HG03175 (cell line): ENCODE measurements around the gene OR10S1.
"Not testable (repeated sequence)": the region's sequence is repeated elsewhere in the genome, so short reads cannot be mapped to it uniquely, and the experiment has no call there.

ENCODE experiments used
- ATAC-seq: cut with Tn5 transposase; IDR thresholded peaks from one replicate; pipeline ENCODE4 v1.9.1; 2021; ENCODE audit warnings: mild to moderate bottlenecking, moderate library complexity; ENCODE audit not compliant: unreplicated experiment

The OR10S1 gene, protein sequence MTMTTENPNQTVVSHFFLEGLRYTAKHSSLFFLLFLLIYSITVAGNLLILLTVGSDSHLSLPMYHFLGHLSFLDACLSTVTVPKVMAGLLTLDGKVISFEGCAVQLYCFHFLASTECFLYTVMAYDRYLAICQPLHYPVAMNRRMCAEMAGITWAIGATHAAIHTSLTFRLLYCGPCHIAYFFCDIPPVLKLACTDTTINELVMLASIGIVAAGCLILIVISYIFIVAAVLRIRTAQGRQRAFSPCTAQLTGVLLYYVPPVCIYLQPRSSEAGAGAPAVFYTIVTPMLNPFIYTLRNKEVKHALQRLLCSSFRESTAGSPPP

DNA sequence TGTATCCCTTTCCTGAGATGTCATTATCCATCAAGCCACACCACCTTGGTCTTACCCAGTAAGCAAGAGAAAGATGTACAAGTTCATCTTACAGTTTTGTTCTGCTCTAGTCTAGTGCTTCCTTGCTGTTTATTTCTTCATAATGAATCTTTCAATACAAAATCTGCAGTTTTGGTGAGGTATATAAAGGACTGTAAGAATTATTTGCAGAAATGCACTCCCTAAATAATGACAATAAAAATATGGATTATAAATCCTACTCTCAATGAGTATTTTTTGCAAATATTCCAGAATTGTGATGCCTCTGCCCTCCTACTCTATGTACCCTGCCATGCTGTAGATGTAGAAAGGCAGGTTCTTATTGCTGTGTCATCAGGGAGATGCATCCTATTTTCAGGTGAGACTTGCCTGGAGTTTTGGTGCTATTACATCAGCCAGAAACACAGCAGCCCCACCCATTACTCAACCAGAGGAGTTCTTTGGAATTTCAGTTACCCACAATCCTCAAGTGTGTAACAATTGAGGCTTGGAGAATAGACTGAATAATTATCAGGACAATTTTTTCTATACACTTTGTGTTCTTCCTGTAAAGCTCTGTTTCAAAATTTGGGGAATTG is at the start of gene OR10S1:
Gene OR10S1 (minus strand): TSS at position 51 of the 617 bp plus-strand sequence. CDS start 117 bp downstream, outside the sequence.
- ATAC-seq: no peak

DNA sequence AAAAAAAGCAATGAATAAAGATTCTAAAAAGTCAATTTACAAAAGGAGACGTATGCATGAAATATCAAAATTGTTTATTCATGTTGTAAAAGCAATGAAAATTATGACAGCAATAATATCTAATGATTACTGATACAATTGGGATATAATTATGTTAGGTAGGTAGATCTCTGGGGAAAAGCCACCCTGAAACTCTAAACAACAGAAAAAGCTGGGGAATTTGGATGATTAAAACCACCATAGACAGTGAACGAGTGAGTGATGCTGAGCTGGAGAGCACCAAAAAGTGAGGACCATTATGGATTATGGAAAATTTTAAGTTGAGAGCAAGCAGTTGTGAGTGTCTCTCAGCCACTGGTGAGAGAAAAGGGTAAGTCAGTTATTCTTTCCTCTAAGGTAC is 48.9 kb upstream of the OR10S1 start, which contains the start of gene OR10G8:
Gene OR10G8 (plus strand): TSS at position 301 of the 400 bp plus-strand sequence. CDS start 2,825 bp downstream, outside the sequence.
- no peak for ATAC-seq

DNA sequence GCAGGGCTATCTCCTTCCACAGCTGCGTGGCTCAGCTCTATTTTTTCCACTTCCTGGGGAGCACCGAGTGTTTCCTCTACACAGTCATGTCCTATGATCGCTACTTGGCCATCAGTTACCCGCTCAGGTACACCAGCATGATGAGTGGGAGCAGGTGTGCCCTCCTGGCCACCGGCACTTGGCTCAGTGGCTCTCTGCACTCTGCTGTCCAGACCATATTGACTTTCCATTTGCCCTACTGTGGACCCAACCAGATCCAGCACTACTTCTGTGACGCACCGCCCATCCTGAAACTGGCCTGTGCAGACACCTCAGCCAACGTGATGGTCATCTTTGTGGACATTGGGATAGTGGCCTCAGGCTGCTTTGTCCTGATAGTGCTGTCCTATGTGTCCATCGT is 38.3 kb upstream of the OR10S1 start:
- ATAC-seq: not testable (repeated sequence)

DNA sequence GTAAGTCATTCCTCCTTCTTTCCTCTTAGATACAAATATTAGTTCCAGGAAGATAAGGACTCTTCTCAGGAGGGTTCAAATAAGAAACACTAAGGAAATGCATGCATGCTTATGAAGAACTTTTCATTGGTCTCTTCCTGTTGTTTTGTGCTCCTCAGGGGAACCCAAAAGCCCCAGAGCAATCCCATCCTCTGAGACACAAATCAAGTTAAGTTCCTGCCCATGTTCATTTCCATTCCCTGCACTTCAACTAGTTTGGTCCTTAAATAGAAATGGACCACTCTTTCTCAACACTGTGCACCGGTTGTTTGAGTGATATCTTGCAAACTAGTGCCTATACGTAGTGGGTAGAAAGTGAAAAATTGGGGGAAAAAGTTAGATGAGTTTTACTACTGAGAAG is 35.1 kb upstream of the OR10S1 start, which contains the start of gene OR10G4:
Gene OR10G4 (plus strand): TSS at position 301 of the 400 bp plus-strand sequence. CDS start 2,578 bp downstream, outside the sequence.
- ATAC-seq: no peak

DNA sequence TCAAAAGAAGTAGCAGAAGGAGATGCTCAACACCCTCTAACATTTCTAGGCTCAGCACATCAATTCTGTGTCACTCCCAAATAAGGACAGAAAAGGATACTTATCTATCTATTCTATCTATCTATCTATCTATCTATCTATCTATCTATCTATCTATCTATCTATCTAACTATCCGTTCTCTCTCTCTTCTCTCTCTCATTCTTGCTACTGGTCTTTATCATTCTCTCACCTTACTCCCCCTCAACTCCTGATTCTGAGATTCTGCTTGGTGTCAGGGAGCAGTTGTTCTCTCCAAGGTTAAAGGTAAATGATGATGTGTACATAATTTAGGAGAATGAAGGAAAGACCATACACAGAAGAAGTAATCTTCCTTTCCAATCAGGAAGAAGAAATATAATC is 17.5 kb upstream of the OR10S1 start, which contains the start of gene OR10G6:
Gene OR10G6 (minus strand): TSS at position 43 of the 400 bp plus-strand sequence. CDS start 0 bp downstream, at position 43.
- no peak for ATAC-seq

DNA sequence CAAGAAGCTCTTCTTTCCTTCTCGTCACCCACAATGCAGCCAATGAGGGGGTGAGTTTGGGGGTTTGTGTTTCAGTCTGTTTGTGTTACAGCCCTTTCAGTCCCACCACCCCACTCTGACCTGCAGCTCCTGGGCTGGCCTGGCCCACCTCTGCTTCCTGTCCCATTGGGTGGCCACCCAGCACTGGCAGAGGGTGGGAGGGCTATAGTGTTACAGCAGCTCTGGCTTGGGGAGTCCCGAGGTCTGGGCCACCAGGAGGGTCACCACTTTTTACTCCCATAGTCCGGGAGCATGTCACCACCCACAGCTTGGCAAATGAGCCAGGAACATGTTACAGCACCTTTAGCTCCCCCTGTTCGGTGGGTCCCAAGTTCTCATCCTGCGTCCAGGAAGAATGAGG is 1.7 kb upstream of the OR10S1 start:
- no peak for ATAC-seq

DNA sequence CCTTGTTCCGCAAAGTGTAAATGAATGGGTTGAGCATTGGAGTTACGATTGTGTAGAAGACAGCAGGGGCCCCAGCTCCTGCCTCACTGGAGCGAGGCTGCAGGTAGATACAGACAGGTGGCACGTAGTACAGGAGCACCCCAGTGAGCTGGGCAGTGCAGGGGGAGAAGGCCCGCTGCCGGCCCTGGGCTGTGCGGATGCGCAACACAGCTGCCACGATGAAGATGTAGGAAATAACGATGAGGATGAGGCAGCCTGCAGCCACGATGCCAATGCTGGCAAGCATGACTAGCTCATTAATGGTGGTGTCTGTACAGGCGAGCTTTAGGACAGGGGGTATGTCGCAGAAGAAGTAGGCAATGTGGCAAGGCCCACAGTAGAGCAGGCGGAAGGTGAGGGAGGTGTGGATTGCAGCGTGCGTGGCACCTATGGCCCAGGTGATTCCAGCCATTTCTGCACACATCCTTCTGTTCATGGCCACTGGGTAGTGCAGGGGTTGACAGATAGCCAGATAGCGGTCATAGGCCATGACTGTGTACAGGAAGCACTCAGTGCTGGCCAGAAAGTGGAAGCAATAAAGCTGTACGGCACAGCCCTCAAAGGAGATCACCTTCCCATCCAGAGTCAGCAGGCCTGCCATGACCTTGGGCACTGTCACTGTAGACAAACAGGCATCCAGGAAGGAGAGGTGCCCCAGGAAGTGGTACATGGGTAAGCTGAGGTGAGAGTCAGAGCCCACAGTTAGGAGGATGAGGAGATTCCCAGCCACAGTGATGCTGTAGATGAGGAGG is 616 bp downstream of the OR10S1 start:
- no peak for ATAC-seq

DNA sequence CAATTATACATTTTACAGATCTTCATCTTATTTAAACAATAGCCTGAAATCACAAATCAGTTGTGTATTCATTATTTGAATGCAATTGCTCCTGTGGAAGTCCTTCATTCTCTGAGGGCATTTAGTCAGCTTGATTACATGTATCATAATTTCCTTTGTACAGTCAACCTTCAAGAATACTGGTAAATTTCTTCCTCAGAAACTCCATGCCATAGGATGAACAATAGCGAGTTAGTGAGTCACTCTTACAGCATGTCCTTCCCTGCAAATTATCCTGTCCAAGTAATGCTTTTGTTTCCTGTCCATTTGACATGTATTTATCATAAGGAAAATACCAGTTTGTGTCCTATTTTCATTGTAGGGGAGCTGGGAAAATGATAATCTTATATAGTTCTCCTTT is 3.8 kb downstream of the OR10S1 start:
- ATAC-seq: no peak

DNA sequence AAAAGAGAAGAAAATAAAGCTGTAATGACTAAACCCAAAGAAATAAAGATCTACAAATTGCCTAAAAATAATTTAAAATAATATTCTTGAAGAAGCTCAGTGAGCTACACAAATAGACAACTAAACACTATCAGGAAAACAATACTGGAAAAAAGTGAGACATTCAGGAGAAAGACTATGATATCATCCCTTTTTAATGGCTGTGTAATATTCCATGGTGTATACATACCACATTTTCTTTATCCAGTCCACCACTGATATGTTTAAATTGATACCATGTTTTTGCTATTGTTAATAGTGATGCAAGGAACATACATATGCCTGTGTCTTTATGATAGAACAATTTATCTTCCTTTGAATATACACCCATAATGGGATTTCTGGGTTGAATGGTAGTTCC is 20.8 kb downstream of the OR10S1 start:
- ATAC-seq: no peak

DNA sequence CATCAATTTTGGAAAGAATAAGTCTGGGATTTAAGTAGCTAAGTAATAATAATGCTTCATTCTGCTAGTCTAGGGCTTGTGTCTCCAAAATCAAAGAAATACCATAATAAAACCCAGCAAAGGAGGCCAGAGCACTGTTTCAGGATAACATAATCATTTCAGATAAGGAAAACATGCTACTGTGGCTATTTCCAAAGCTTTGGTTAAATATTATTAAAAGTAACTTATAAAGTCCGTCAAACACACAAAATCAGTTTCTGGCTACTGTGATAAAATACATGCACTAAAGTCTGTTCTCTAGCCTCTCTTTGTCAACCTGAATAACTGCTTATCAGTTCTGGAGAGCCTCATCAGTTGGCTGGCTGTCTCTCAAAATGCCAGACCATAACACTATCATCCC is 32.4 kb downstream of the OR10S1 start:
- ATAC-seq: no peak

DNA sequence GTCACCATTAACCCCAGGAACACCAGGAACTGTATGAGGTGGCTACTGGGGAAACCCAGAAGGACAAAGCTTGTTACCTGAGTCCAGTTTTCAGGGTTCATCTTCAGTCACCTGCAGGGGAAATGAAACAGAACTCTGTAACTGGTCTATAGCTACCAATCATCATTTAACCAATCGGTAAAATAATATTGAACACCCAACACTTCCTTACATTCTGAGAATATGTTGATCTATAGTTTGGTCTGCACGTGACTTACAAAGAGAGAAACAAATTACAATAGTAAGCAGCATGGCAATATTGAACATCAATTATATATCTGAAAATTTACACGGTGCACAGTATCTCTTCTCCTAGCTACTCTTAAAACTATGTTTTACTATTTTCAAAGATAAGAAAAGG is 33.8 kb downstream of the OR10S1 start, which contains the start of gene OR6T1:
Gene OR6T1 (minus strand): TSS at position 101 of the 400 bp plus-strand sequence. CDS start 0 bp downstream, at position 101.
- no peak for ATAC-seq

DNA sequence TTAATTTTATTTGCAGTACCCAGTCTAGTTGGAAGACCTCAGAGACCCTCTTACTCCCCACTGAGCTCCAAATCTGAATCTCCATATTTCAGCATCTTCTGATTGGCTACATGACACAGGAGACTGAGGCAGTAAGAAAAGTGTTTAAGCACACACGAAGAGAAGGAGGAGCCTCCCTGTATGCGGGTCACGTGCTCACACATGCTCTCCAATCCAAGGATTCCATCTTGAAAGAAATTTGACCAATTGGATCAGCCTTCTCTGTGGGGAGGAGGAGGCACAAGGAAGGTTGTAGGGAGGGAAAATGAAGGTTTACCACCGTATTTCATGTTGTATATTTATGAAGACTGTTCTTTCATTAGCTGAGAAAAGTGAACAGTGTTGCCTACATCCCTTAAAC is 35.2 kb downstream of the OR10S1 start:
- ATAC-seq: no peak

DNA sequence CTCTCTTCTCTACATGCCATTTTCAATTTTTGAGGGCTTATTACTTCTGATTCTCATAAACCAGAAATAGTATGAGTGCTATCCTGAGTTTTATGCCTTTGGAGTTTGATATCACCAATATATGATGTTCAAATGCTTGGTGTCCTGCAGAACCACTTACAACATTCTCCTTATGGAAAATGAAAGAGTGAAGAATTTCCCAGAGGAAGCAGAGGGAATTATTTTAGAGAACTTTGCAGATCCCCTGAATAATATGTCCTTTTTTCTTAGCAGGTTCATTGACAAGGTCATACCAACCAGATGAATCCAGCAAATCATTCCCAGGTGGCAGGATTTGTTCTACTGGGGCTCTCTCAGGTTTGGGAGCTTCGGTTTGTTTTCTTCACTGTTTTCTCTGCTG is 38.3 kb downstream of the OR10S1 start, which contains the start of gene OR4D5:
Gene OR4D5 (plus strand): TSS at position 301 of the 400 bp plus-strand sequence. CDS start 0 bp downstream, at position 301.
- ATAC-seq: no peak
